Activated naive CD8-positive, alpha-beta T cell treated with anti-CD3 and anti-CD28 coated beads, Interleukin-2, amount 50 U/mL, for 24 hours (primary cell): ENCODE results near the gene SEZ6L.

Experiments
- ATAC-seq: fragments of 150-1000 bp; cut with Tn5 transposase; one replicate; pipeline ENCODE4 v1.10.0; 2021
- DNase-seq: peaks from one replicate; pipeline ENCODE4 v3.0.0; 2021
- H3K27ac Mint-ChIP-seq: one replicate; pipeline ENCODE4 v1.8.0; 2021; ENCODE audit warnings: mild to moderate bottlenecking, mixed read lengths
- H3K27me3 Mint-ChIP-seq: one replicate; pipeline ENCODE4 v1.8.0; 2021; ENCODE audit warnings: mixed read lengths
- H3K36me3 Mint-ChIP-seq: one replicate; pipeline ENCODE4 v1.8.0; 2021; ENCODE audit warnings: low read depth, mixed read lengths
- H3K4me1 Mint-ChIP-seq: one replicate; pipeline ENCODE4 v1.8.0; 2021; ENCODE audit warnings: mixed read lengths
- H3K4me3 Mint-ChIP-seq: one replicate; pipeline ENCODE4 v1.8.0; 2021; ENCODE audit warnings: mild to moderate bottlenecking, moderate library complexity, mixed read lengths
- H3K9me3 Mint-ChIP-seq: one replicate; pipeline ENCODE4 v1.8.0; 2021; ENCODE audit warnings: mixed read lengths

The SEZ6L gene

GRCh38 chr22:26164174-26164573 lies 5.1 kb upstream of the SEZ6L start:
- no peak for DNase-seq
- peaks cover 38% of the 10 kb centered on the region for H3K27me3 Mint-ChIP-seq
- H3K27ac Mint-ChIP-seq: no peak overlapping the region
- H3K9me3 Mint-ChIP-seq: no peaks in the 10 kb centered on the region
- peaks cover 5% of the 10 kb centered on the region for H3K4me1 Mint-ChIP-seq
- ATAC-seq: no peak
- H3K36me3 Mint-ChIP-seq: no peaks in the 10 kb centered on the region
- H3K4me3 Mint-ChIP-seq: no peak overlapping the region

- H3K27ac Mint-ChIP-seq: no peak overlapping the region
- H3K4me3 Mint-ChIP-seq: no peak overlapping the region
- DNase-seq (no peak), ATAC-seq (no peak)
- H3K9me3 Mint-ChIP-seq: no peaks in the 10 kb centered on the region
- no peaks in the 10 kb centered on the region for H3K36me3 Mint-ChIP-seq
- H3K27me3 Mint-ChIP-seq: peaks cover 62% of the 10 kb centered on the region
- H3K4me1 Mint-ChIP-seq: peaks cover 5% of the 10 kb centered on the region
Measured at GRCh38 chr22:26168330-26168851, 871 bp upstream of the SEZ6L start.

- Mint-ChIP-seq H3K4me1 (peaks cover 5% of the 10 kb centered on the region), H3K4me3 (no peak overlapping the region), H3K36me3 (no peaks in the 10 kb centered on the region), H3K9me3 (no peaks in the 10 kb centered on the region), H3K27ac (no peak overlapping the region), H3K27me3 (peaks cover 63% of the 10 kb centered on the region)
- ATAC-seq (no peak), DNase-seq (no peak)
Measured at GRCh38 chr22:26168939-26169314, 335 bp upstream of the SEZ6L start.

- no peak overlapping the region for H3K4me3 Mint-ChIP-seq
- H3K4me1 Mint-ChIP-seq: peaks cover 5% of the 10 kb centered on the region
- no peaks in the 10 kb centered on the region for H3K36me3 Mint-ChIP-seq
- DNase-seq (no peak), ATAC-seq (no peak)
- no peaks in the 10 kb centered on the region for H3K9me3 Mint-ChIP-seq
- H3K27ac Mint-ChIP-seq: no peak overlapping the region
- H3K27me3 Mint-ChIP-seq: peaks cover 63% of the 10 kb centered on the region
Measured at GRCh38 chr22:26170112-26170492, 840 bp downstream of the SEZ6L start.

DNA sequence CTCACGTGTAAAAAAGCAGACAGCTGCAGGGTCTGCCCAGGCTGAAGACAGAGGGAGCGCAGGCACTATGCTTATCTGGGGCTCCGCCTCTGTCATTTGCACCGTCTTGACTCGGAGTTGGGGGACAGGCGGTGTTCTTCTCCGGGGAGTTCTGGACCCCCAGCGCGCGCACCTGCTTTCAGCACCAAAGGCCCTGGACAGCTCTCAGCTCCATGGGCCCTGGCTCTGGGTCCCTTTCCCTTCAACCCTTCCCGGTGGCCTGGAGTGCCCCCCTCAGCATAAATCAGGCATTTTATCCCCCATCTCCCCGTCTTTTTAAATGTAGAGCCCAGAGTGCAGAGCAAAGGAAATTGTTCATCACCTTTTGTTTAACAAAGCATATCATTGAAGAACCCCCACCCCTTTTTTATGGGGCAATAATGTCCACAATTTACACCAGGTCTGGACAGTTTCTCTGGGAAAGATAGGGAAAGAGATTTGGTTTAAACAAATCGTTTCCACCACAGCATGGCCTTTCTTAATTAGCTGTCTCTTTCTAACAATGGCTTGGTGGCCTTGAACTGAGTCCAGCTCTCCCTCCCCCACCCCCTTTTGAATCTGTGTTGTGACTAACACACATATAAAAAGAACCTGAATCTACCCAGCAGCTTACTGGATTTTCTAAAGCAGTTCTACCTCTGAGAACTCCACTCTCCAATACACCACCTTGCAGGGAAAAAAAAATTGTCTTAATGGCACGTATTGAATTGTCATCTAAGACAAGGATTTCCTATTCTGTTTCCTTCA lies 1.7 kb downstream of the SEZ6L start:
- Mint-ChIP-seq H3K9me3 (no peaks in the 10 kb centered on the region), H3K36me3 (no peaks in the 10 kb centered on the region), H3K27me3 (peaks cover 63% of the 10 kb centered on the region), H3K27ac (no peak overlapping the region), H3K4me1 (peaks cover 5% of the 10 kb centered on the region), H3K4me3 (no peak overlapping the region)
- DNase-seq (peak; percentile 4), ATAC-seq (no peak)

DNA sequence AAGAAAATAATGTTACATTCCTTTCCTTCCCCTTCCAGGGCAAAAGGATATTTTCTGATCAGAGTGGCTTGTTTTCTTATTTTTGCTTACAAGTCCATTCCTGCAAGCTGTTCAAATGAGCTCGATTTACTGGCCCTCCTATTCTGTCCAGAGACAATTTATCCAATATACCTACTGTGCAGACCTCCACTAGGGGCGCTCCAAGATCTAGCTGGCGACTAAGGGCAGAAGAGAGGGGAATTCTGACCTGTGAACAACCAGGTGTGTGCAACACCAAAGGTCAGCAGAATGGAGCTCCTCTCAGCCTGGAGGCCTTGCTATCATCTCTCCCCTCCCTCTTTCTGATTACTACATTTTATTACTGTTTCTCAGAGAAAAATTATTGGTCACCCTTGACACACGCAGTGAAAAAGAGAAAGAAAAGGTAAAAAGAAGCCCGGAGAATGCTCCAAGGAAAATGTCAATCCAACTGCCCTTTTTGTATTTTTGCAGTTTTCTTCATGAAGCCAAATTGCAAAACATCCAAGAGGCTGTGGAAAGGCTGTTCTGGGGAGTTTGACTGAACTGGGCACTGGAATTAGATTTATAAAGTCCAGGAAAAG lies 3.2 kb downstream of the SEZ6L start:
- H3K4me1 Mint-ChIP-seq: peaks cover 5% of the 10 kb centered on the region
- no peak overlapping the region for H3K4me3 Mint-ChIP-seq
- H3K9me3 Mint-ChIP-seq: no peaks in the 10 kb centered on the region
- no peaks in the 10 kb centered on the region for H3K36me3 Mint-ChIP-seq
- H3K27me3 Mint-ChIP-seq: peaks cover 52% of the 10 kb centered on the region
- H3K27ac Mint-ChIP-seq: no peak overlapping the region
- DNase-seq (peak; percentile 34), ATAC-seq (no peak)

DNA sequence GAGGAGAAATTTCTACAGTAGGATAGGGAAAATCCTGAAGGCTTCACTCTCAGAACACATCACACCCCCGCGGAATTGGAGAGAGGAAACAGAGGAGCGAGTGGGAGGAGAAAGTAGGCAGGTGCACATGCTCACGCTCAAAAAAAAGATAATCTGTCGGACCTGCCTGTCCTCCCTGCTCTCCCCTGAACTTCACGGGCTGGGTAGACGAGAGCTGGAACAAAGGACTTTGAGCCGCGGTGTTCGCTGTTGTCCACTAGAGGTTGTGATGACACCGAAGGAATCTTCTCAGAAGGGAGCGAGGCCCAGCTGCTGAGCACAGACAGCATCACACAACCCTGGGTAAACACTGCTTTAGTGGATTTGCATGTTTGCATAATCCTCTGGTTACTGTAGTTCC lies 5.0 kb downstream of the SEZ6L start:
- Mint-ChIP-seq H3K4me3 (no peak overlapping the region), H3K27me3 (peaks cover 37% of the 10 kb centered on the region), H3K36me3 (no peaks in the 10 kb centered on the region), H3K9me3 (no peaks in the 10 kb centered on the region), H3K27ac (no peak overlapping the region), H3K4me1 (no peaks in the 10 kb centered on the region)
- no peak for ATAC-seq
- DNase-seq: no peak

GRCh38 chr22:26182723-26183122 lies 13.5 kb downstream of the SEZ6L start:
- Mint-ChIP-seq H3K27me3 (peaks cover 15% of the 10 kb centered on the region), H3K36me3 (no peaks in the 10 kb centered on the region), H3K4me3 (no peak overlapping the region), H3K4me1 (no peaks in the 10 kb centered on the region), H3K9me3 (no peaks in the 10 kb centered on the region), H3K27ac (no peak overlapping the region)
- DNase-seq: no peak
- no peak for ATAC-seq

- Mint-ChIP-seq H3K4me3 (no peak overlapping the region), H3K27ac (no peak overlapping the region), H3K36me3 (no peaks in the 10 kb centered on the region), H3K9me3 (no peaks in the 10 kb centered on the region), H3K4me1 (no peaks in the 10 kb centered on the region), H3K27me3 (peaks cover 14% of the 10 kb centered on the region)
- DNase-seq (no peak), ATAC-seq (no peak)
Measured at GRCh38 chr22:26185190-26185589, 15.9 kb downstream of the SEZ6L start.

GRCh38 chr22:26188341-26188740 lies 19.1 kb downstream of the SEZ6L start:
- H3K9me3 Mint-ChIP-seq: no peaks in the 10 kb centered on the region
- no peaks in the 10 kb centered on the region for H3K36me3 Mint-ChIP-seq
- H3K27me3 Mint-ChIP-seq: peaks cover 13% of the 10 kb centered on the region
- no peak overlapping the region for H3K4me3 Mint-ChIP-seq
- H3K4me1 Mint-ChIP-seq: no peaks in the 10 kb centered on the region
- no peak overlapping the region for H3K27ac Mint-ChIP-seq
- DNase-seq (no peak), ATAC-seq (no peak)

DNA sequence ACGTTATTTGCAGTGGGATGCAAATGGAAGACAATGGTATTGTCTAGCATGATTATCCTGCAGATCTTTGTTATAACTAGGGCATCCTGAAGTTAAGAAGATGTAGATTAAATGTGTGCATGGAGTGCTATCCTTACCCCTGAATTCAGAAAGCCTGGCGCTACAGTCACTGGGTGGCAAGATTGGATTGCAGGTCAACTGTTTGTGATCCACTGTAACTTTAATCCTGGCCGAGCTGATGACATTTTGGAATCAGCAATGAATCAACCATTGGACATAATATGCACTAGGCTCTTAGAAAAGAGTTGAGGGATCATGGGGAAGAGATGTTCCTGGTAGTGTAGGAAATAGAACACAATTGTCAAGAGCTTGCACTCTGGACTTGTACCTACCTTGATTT lies 25.1 kb downstream of the SEZ6L start:
- no peaks in the 10 kb centered on the region for H3K4me1 Mint-ChIP-seq
- no peak overlapping the region for H3K4me3 Mint-ChIP-seq
- H3K9me3 Mint-ChIP-seq: no peaks in the 10 kb centered on the region
- H3K27ac Mint-ChIP-seq: no peak overlapping the region
- H3K27me3 Mint-ChIP-seq: peaks cover 5% of the 10 kb centered on the region
- ATAC-seq (no peak), DNase-seq (no peak)
- H3K36me3 Mint-ChIP-seq: no peaks in the 10 kb centered on the region

GRCh38 chr22:26194877-26195276 lies 25.6 kb downstream of the SEZ6L start:
- H3K9me3 Mint-ChIP-seq: no peaks in the 10 kb centered on the region
- ATAC-seq (no peak), DNase-seq (no peak)
- H3K27me3 Mint-ChIP-seq: peaks cover 3% of the 10 kb centered on the region
- no peaks in the 10 kb centered on the region for H3K4me1 Mint-ChIP-seq
- H3K36me3 Mint-ChIP-seq: no peaks in the 10 kb centered on the region
- no peak overlapping the region for H3K27ac Mint-ChIP-seq
- H3K4me3 Mint-ChIP-seq: no peak overlapping the region

GRCh38 chr22:26196657-26197056 lies 27.4 kb downstream of the SEZ6L start:
- Mint-ChIP-seq H3K9me3 (no peaks in the 10 kb centered on the region), H3K4me1 (no peaks in the 10 kb centered on the region), H3K27me3 (no peaks in the 10 kb centered on the region), H3K27ac (no peak overlapping the region), H3K36me3 (no peaks in the 10 kb centered on the region), H3K4me3 (no peak overlapping the region)
- ATAC-seq (no peak), DNase-seq (no peak)

DNA sequence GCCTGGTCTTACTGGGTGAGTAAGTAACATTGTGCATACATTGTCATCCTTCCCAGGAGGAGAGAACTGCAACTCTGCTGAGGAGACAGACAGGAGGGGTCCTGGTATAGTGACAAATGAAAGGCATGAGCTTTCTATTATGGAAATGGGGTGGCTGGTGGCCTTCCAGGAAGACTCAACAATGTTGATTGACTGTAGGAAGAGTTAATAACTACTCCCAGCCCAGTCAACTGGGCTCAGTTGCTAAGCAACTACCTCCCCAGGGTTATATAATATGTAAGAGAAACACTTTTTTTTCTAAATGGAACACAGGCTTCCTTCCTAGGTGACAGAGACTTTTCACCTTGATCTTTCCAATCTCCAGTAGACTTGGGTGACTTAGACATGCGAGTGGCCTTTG lies 28.2 kb downstream of the SEZ6L start:
- Mint-ChIP-seq H3K4me1 (no peaks in the 10 kb centered on the region), H3K9me3 (no peaks in the 10 kb centered on the region), H3K27ac (no peak overlapping the region), H3K4me3 (no peak overlapping the region), H3K27me3 (peaks cover 3% of the 10 kb centered on the region), H3K36me3 (no peaks in the 10 kb centered on the region)
- no peak for ATAC-seq
- no peak for DNase-seq

- Mint-ChIP-seq H3K27me3 (peaks cover 3% of the 10 kb centered on the region), H3K36me3 (no peaks in the 10 kb centered on the region), H3K27ac (no peak overlapping the region), H3K4me3 (no peak overlapping the region), H3K9me3 (no peaks in the 10 kb centered on the region), H3K4me1 (no peaks in the 10 kb centered on the region)
- DNase-seq (no peak), ATAC-seq (no peak)
Measured at GRCh38 chr22:26199665-26200064, 30.4 kb downstream of the SEZ6L start.
